Measurements from ENCODE around the gene KAZN. TPM values are rescaled to one million over a fixed set of nuclear protein-coding genes. Genes with fewer than 3 reads are reported as not detected.

KAZN gene
- polyA plus RNA-seq, 1 donor (not counting 4 experiments of a cell fraction or from before 2014, with no cell fraction given): 5.9 TPM

DNA sequence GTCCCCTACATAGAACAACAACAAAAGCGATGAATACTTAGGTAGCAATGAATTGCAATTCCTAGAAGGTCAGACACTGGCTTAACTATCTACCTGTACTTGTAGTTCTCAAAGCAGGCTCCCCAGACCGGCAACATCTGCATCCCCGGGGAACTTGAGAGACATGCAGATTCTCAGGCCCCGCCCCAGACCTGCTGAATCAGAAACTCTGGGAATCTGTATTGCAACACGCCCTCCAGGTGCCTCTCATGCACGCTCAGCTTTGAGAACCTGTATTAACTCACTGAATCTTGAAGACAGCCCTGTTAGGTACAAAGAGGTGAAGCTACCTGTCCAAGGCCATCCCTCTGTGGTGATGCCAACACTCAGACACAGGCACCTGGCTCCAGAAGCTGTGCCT, 128.1 kb downstream of the KAZN start:
- H3K36me3 ChIP-seq (ENCODE audit: control insufficient read depth in 2 of 2, extremely low read depth in 1 of 2, insufficient read depth in 2 of 2, low read length in 2 of 2): no peaks in the 10 kb centered on the region
- no peak overlapping the region for H3K4me2 ChIP-seq (ENCODE audit: control insufficient read depth, extremely low read depth, insufficient read depth, low read depth, low read length)
- H3K9me3 ChIP-seq (ENCODE audit: control insufficient read depth, low read depth, low read length): no peaks in the 10 kb centered on the region
- TF ChIP-seq EZH2 (IDR thresholded peaks at IDR 0.05; ENCODE audit: low read length): no peak
- TF ChIP-seq, protein P1, sequence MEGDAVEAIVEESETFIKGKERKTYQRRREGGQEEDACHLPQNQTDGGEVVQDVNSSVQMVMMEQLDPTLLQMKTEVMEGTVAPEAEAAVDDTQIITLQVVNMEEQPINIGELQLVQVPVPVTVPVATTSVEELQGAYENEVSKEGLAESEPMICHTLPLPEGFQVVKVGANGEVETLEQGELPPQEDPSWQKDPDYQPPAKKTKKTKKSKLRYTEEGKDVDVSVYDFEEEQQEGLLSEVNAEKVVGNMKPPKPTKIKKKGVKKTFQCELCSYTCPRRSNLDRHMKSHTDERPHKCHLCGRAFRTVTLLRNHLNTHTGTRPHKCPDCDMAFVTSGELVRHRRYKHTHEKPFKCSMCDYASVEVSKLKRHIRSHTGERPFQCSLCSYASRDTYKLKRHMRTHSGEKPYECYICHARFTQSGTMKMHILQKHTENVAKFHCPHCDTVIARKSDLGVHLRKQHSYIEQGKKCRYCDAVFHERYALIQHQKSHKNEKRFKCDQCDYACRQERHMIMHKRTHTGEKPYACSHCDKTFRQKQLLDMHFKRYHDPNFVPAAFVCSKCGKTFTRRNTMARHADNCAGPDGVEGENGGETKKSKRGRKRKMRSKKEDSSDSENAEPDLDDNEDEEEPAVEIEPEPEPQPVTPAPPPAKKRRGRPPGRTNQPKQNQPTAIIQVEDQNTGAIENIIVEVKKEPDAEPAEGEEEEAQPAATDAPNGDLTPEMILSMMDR (optimal IDR thresholded peaks at IDR 0.05 in 1 of 3, IDR thresholded peaks at IDR 0.05 in 1 of 3, conservative IDR thresholded peaks at IDR 0.05 in 1 of 3; ENCODE audit: extremely low read depth in 1 of 3, insufficient read depth in 2 of 3, low read length in 3 of 3): no peak
- no peaks in the 10 kb centered on the region for H3K9me1 ChIP-seq (ENCODE audit: control insufficient read depth, extremely low read depth, insufficient read depth, low read length)
- H3K27me3 ChIP-seq (ENCODE audit: control insufficient read depth, extremely low read depth, insufficient read depth, low read length): no peaks in the 10 kb centered on the region
- FAIRE-seq (no peak), DNase-seq (ENCODE audit: low read depth, low spot score) (no peak)
- no peak overlapping the region for H3K9ac ChIP-seq (ENCODE audit: control insufficient read depth, extremely low read depth, insufficient read depth, low read length)
- no peaks in the 10 kb centered on the region for H3K4me1 ChIP-seq (ENCODE audit: control insufficient read depth, extremely low read depth, insufficient read depth, low read length)
- no peaks in the 10 kb centered on the region for H4K20me1 ChIP-seq (ENCODE audit: control insufficient read depth, extremely low read depth, insufficient read depth, low read length)
- no peak overlapping the region for H3K4me3 ChIP-seq (ENCODE audit: control insufficient read depth in 2 of 3, extremely low read depth in 1 of 3, insufficient read depth in 2 of 3, low read depth in 1 of 3, low read length in 3 of 3)
- dilution Hi-C loops (cut with MboI; ENCODE audit: extremely low pct_ligation_motif_present, low sequenced_read_pairs): no loop called here
- no peaks in the 10 kb centered on the region for H3K79me2 ChIP-seq (ENCODE audit: control insufficient read depth, insufficient read depth, low read length)
- no peak overlapping the region for H2AFZ ChIP-seq (ENCODE audit: control insufficient read depth, low read length)
- H3K27ac ChIP-seq (ENCODE audit: control insufficient read depth, insufficient read depth, low read length): no peak overlapping the region

DNA sequence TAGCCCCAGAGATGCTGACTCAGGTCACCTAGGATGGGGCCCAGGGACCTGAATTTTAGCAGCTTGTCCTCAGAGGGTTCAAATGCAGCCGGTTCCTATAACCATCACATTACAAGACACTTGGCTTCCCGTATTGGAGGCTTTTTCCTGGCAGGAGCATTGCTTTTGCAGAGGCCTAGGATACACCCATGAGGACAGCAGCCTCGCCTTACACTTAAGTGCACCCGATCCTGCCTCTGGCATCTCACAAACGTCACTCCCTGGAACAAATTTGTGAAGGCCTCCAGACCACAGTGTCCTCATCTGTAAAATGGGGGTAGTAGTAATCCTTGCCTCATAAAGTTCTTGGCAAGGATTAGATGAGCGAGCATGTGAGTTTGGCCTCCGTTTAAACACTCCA, 130.0 kb downstream of the KAZN start:
- no peak overlapping the region for H3K9ac ChIP-seq (ENCODE audit: control insufficient read depth, extremely low read depth, insufficient read depth, low read length)
- DNase-seq (ENCODE audit: low read depth, low spot score) (no peak), FAIRE-seq (no peak)
- H3K4me1 ChIP-seq (ENCODE audit: control insufficient read depth, extremely low read depth, insufficient read depth, low read length): peaks cover 17% of the 10 kb centered on the region
- no peak overlapping the region for H3K27ac ChIP-seq (ENCODE audit: control insufficient read depth, insufficient read depth, low read length)
- H3K36me3 ChIP-seq (ENCODE audit: control insufficient read depth in 2 of 2, extremely low read depth in 1 of 2, insufficient read depth in 2 of 2, low read length in 2 of 2): no peaks in the 10 kb centered on the region
- H2AFZ ChIP-seq (ENCODE audit: control insufficient read depth, low read length): no peak overlapping the region
- TF ChIP-seq EZH2 (IDR thresholded peaks at IDR 0.05; ENCODE audit: low read length): no peak
- TF ChIP-seq, protein P1 (optimal IDR thresholded peaks at IDR 0.05 in 1 of 3, IDR thresholded peaks at IDR 0.05 in 1 of 3, conservative IDR thresholded peaks at IDR 0.05 in 1 of 3; ENCODE audit: extremely low read depth in 1 of 3, insufficient read depth in 2 of 3, low read length in 3 of 3): no peak
- H3K9me3 ChIP-seq (ENCODE audit: control insufficient read depth, low read depth, low read length): no peaks in the 10 kb centered on the region
- H3K4me3 ChIP-seq (ENCODE audit: control insufficient read depth in 2 of 3, extremely low read depth in 1 of 3, insufficient read depth in 2 of 3, low read depth in 1 of 3, low read length in 3 of 3): no peak overlapping the region
- no peaks in the 10 kb centered on the region for H3K9me1 ChIP-seq (ENCODE audit: control insufficient read depth, extremely low read depth, insufficient read depth, low read length)
- no peaks in the 10 kb centered on the region for H3K79me2 ChIP-seq (ENCODE audit: control insufficient read depth, insufficient read depth, low read length)
- H3K4me2 ChIP-seq (ENCODE audit: control insufficient read depth, extremely low read depth, insufficient read depth, low read depth, low read length): no peak overlapping the region
- no peaks in the 10 kb centered on the region for H4K20me1 ChIP-seq (ENCODE audit: control insufficient read depth, extremely low read depth, insufficient read depth, low read length)
- dilution Hi-C loops (cut with MboI; ENCODE audit: extremely low pct_ligation_motif_present, low sequenced_read_pairs): no loop called here
- no peaks in the 10 kb centered on the region for H3K27me3 ChIP-seq (ENCODE audit: control insufficient read depth, extremely low read depth, insufficient read depth, low read length)
